K562 (cell line): ENCODE data around the gene MLN. TPM values are rescaled to one million over a fixed set of nuclear protein-coding genes. Genes with fewer than 3 reads are reported as not detected.

Experiments used
- ATAC-seq: fragments of 200-7000 bp; cut with Tn5 transposase; 3 replicates; pipeline ENCODE4 v1.9.1; 2020; ENCODE audit warnings: moderate library complexity
- BruUV-seq: library from RNA; stranded (reverse); fragments of 400-500 nt; replicated peaks from 2 replicates; lab custom pipeline; 2021; lab: Mats Ljungman, UMichigan
- CTCF ChIA-PET: fragments of 300-600 bp; formaldehyde crosslinking; extraction: SDS; loops from one replicate; lab custom pipeline; 2021; ENCODE audit warnings: low intra/inter-chr PET ratio; lab: Yijun Ruan, JAX
- POLR2A ChIA-PET: fragments of 300-600, 350-650 bp; sonication (Branson Sonifier 250); formaldehyde crosslinking; extraction: SDS; loops from one replicate; lab custom pipeline; 2021; ENCODE audit warnings: antibody characterized with exemption, inconsistent platforms; lab: Yijun Ruan, JAX
- DNase-seq, 4 experiments: peaks; one replicate each; pipeline versions ENCODE4 v3.0.0 to v3.0.0-alpha.2; 2011 to 2018; ENCODE audit warnings: low spot score in 3 of 4, mixed read lengths in 3 of 4; ENCODE audit errors: extremely low read depth in 1 of 4
- FAIRE-seq: peaks from 2 replicates; lab custom pipeline; 2011; peaks lifted over from hg19 to GRCh38; lab: Jason Lieb, UNC
- H2AFZ ChIP-seq: 2 replicates; pipeline ENCODE4 v1.6.0; 2011; ENCODE audit warnings: low read depth, low read length, control low read depth, inconsistent platforms
- H3K27ac ChIP-seq: fragments of 200-600 bp; 3 replicates; pipeline ENCODE4 v1.8.0; 2011; ENCODE audit warnings: low read depth, mild to moderate bottlenecking, control low read depth, inconsistent platforms, low read length, moderate library complexity, mixed read lengths; ENCODE audit errors: extremely low read depth
- H3K27me3 ChIP-seq, 2 experiments: fragments of 300-600 bp in 1 of 2; 2 replicates in 1 of 2; 3 replicates in 1 of 2; pipeline versions ENCODE4 v1.6.0 to v1.8.0; 2011; ENCODE audit warnings: inconsistent platforms in 2 of 2, low read length in 2 of 2, mild to moderate bottlenecking in 1 of 2, mixed read lengths in 1 of 2, moderate library complexity in 1 of 2; ENCODE audit not compliant: control insufficient read depth in 2 of 2, insufficient read depth in 2 of 2
- H3K36me3 ChIP-seq: fragments of 300-600 bp; 3 replicates; pipeline ENCODE4 v1.8.0; 2011; ENCODE audit warnings: mild to moderate bottlenecking, low read length, inconsistent platforms; ENCODE audit not compliant: control insufficient read depth, insufficient read depth
- H3K4me1 ChIP-seq, 2 experiments: fragments of 200-600 bp in 1 of 2; replicated peaks in 1 of 2; 2 replicates in 1 of 2; 3 replicates in 1 of 2; pipeline versions ENCODE4 v1.5.1 to v1.8.0; 2011; ENCODE audit warnings: inconsistent platforms in 2 of 2, low read length in 2 of 2, mild to moderate bottlenecking in 1 of 2, mixed read lengths in 1 of 2, moderate library complexity in 1 of 2; ENCODE audit not compliant: control insufficient read depth in 2 of 2, insufficient read depth in 2 of 2
- H3K4me2 ChIP-seq: 2 replicates; pipeline ENCODE4 v1.6.1; 2011; ENCODE audit warnings: low read length, control low read depth, inconsistent platforms, mixed read lengths; ENCODE audit not compliant: insufficient read depth
- H3K4me3 ChIP-seq: fragments of 200-600 bp; sonication (generic), shearing (Covaris generic); 2 replicates; pipeline ENCODE4 v1.5.1; 2016; ENCODE audit warnings: control low read depth, inconsistent platforms
- H3K79me2 ChIP-seq: fragments of 200-600 bp; 3 replicates; pipeline ENCODE4 v1.8.0; 2011; ENCODE audit warnings: low read length, inconsistent platforms; ENCODE audit not compliant: control insufficient read depth, insufficient read depth
- H3K9ac ChIP-seq, 2 experiments: 2 replicates each; pipeline versions ENCODE4 v1.6.0 to v1.6.1; 2011; ENCODE audit warnings: low read depth in 2 of 2, low read length in 2 of 2, control low read depth in 1 of 2, inconsistent platforms in 1 of 2, mild to moderate bottlenecking in 1 of 2, mixed read lengths in 1 of 2; ENCODE audit not compliant: insufficient read depth in 1 of 2
- H3K9me1 ChIP-seq: one replicate; pipeline ENCODE4 v1.6.0; 2011; ENCODE audit warnings: inconsistent platforms, mild to moderate bottlenecking, low read length, moderate library complexity; ENCODE audit not compliant: control insufficient read depth, insufficient read depth
- H3K9me3 ChIP-seq: replicated peaks from 2 replicates; pipeline ENCODE4 v1.5.1; 2011; ENCODE audit warnings: low read depth, low read length, inconsistent platforms; ENCODE audit not compliant: control insufficient read depth, insufficient read depth
- H4K20me1 ChIP-seq: replicated peaks from 2 replicates; pipeline ENCODE4 v1.6.1; 2011; ENCODE audit warnings: low read length, inconsistent platforms, mixed read lengths; ENCODE audit not compliant: control insufficient read depth, insufficient read depth
- ATF3 ChIP-seq, 2 experiments: fragments of 450-650 bp in 1 of 2; sonication (generic) in 1 of 2; formaldehyde crosslinking in 1 of 2; IDR thresholded peaks in 1 of 2; conservative IDR thresholded peaks in 1 of 2; 2 replicates each; pipeline versions ENCODE4 v1.6.1 to v1.8.1; 2016 to 2023; ENCODE audit warnings: mild to moderate bottlenecking in 2 of 2, moderate library complexity in 2 of 2, inconsistent platforms in 1 of 2, missing genetic modification reagents in 1 of 2
- CLOCK ChIP-seq: fragments of 250-450 bp; sonication (Bioruptor Pico); IDR thresholded peaks from 2 replicates; pipeline ENCODE4 v1.4.0; 2020; ENCODE audit warnings: mild to moderate bottlenecking, moderate library complexity, borderline replicate concordance
- FOXO4 ChIP-seq: fragments of 450-650 bp; formaldehyde crosslinking; IDR thresholded peaks from 2 replicates; pipeline ENCODE4 v1.4.0; 2020; ENCODE audit warnings: mild to moderate bottlenecking, moderate library complexity
- HOXB6 ChIP-seq: fragments of 250-450 bp; sonication (Bioruptor Pico); IDR thresholded peaks from 2 replicates; pipeline ENCODE4 v1.5.1; 2022; ENCODE audit warnings: mild to moderate bottlenecking, borderline replicate concordance
- KLF1 ChIP-seq: fragments of 450-650 bp; IDR thresholded peaks from 2 replicates; pipeline ENCODE4 v1.6.1; 2016; ENCODE audit warnings: missing genetic modification characterization, missing compliant biosample characterization
- TAF1 ChIP-seq: IDR thresholded peaks from 2 replicates; pipeline ENCODE4 v1.6.1; 2011; ENCODE audit warnings: mild to moderate bottlenecking, low read length, moderate library complexity; ENCODE audit not compliant: insufficient read depth, control insufficient read depth, severe bottlenecking; ENCODE audit errors: extremely low read depth
- ZNF398 ChIP-seq: fragments of 250-450 bp; sonication (Bioruptor Pico); IDR thresholded peaks from 2 replicates; pipeline ENCODE4 v1.8.0; 2021; ENCODE audit warnings: moderate library complexity, mild to moderate bottlenecking, inconsistent platforms
- WGBS: fragments of 100-300 bp; shearing (Covaris generic); methylation state at CpG from one replicate; pipeline ENCODE4 v1.1.6; 2016; ENCODE audit warnings: low coverage, mixed read lengths; ENCODE audit not compliant: insufficient coverage; ENCODE audit errors: missing lambda C conversion rate; 5-methylcytosine and 5-hydroxymethylcytosine counted together
- in situ Hi-C: fragments of 300-500 bp; cut with MboI; formaldehyde crosslinking; loops from 4 replicates; pipeline ENCODE4 v1.15.0; 2018; ENCODE audit warnings: inconsistent platforms, mixed read lengths
- intact Hi-C: fragments of 100-400 bp; cut with micrococcal nuclease; formaldehyde crosslinking; loops from 2 replicates; pipeline ENCODE4 v1.14.2; 2022
- polyA plus RNA-seq, 8 experiments: library from polyadenylated mRNA; depleted of rRNA in 4 of 8; stranded (reverse) in 5 of 8; unstranded in 3 of 8; fragments of >200 nt; fragmentation: Nextera tagmentation in 2 of 8; fragmentation: Illumina TruSeq in 1 of 8; extraction: Ambion mirVana in 2 of 8; extraction: Trizol in 1 of 8; gene quantifications; 2 replicates each; pipeline versions ENCODE4 v1.2.1 to v1.2.3, GENCODE V29; 2011 to 2014; ENCODE audit warnings: inconsistent platforms in 1 of 8, missing spikeins in 1 of 8
- total RNA-seq, 7 experiments: library from RNA; depleted of rRNA in 6 of 7; stranded (reverse); fragments of >200 nt in 6 of 7; fragmentation: Illumina TruSeq in 2 of 7; extraction: Trizol in 2 of 7; gene quantifications; 2 replicates each; pipeline versions ENCODE4 v1.2.1 to v1.2.3, GENCODE V29; 2011 to 2021; ENCODE audit warnings: low replicate concordance in 1 of 7

The MLN gene
- total and polyA plus RNA-seq, 9 of the 15 experiments (the other 6 are each of a cell fraction or from before 2014, with no cell fraction given) = not detected

- Histone ChIP-seq H3K27ac (no peak overlapping the region), H3K36me3 (no peaks in the 10 kb centered on the region), H2AFZ (no peak overlapping the region), H3K4me2 (no peak overlapping the region), H3K9me1 (peaks cover 3% of the 10 kb centered on the region), H3K4me1 (peaks cover 0 to 4% of the 10 kb centered on the region in 2 experiments; a peak in 1 of 5 replicates), H4K20me1 (peaks cover 10% of the 10 kb centered on the region; the same call in 1 of the 2 replicates), H3K9ac (no peak overlapping the region; a peak in 1 of 4 replicates), H3K9me3 (no peaks in the 10 kb centered on the region), H3K27me3 (peaks cover 82 to 94% of the 10 kb centered on the region in 2 experiments), H3K79me2 (no peaks in the 10 kb centered on the region), H3K4me3 (no peak overlapping the region)
- in situ Hi-C loops (no loop called here), intact Hi-C loops (no loop called here)
- BruUV-seq = no TSS peak
- WGBS = 13% methylated on average over 10 of the region's 10 CpGs
- ChIA-PET POLR2A (interaction anchor here (0.7 to 0.9 kb wide), 2 partner anchors 10 to 154 kb away, joined by 3 to 4 read pairs; no protein-coding TSS in a partner anchor), CTCF (no interaction called here)
- FAIRE-seq = no peak
- DNase-seq = no peak
- no peak for ATAC-seq
- TF ChIP-seq ATF3 (IDR thresholded peaks at IDR 0.05) (no peak), ATF3 (CRISPR knock-in tag; conservative IDR thresholded peaks at IDR 0.05) (no peak), TAF1 (no peak), FOXO4 (CRISPR knock-in tag) (no peak), CLOCK (CRISPR knock-in tag) (no peak), HOXB6 (CRISPR knock-in tag) (no peak), ZNF398 (CRISPR knock-in tag) (no peak), KLF1 (no peak)
Measured at GRCh38 chr6:33797626-33798342, 6.0 kb downstream of the MLN start.
